Measurements from ENCODE around the gene STAB1. TPM values are rescaled to one million over a fixed set of nuclear protein-coding genes. Genes with fewer than 3 reads are reported as not detected.

The STAB1 gene
- total and polyA plus RNA-seq, 3 donors from 2014 or later: 41.7 to 71.9 (median 58.6) TPM

DNA sequence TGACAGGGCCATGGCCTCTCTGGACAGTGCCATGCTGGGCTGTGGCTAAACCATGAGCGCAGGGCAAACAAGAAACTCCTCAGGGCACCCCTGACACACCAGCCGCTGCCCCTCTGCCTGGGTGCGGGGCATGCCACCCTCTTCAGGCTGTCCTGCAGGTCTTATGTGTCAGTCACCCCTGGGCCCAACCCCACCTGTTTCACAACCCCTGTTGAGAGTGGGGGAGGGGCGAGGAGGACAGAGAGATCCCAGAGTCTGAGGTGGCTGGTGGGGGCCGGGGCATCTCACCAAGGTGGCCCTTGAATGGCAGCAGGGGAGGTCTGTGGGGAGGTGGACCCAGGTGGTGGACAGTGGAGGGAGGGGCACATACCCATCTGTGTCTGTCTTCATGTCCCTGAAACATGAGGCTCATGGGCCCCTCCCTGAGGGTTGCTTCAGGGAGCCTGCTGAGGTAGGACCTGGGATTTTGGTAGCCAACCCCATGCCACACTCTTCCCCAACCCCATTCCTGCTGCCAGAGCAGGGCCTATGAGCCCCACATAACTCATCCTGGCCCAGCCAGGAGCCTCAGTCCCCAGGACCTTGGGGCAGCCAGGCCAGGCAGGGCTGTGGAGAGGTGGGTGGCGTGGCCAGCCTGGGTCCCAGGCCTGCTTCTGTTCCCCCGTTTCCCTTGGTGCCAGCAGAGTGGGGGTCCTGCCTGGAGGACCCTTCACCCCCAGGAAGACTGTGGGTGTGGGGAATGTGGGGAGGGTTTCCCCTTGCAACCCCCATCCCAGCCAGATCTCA, 1.7 kb upstream of the STAB1 start:
- WGBS, 2 donors: 88 to 98% methylated on average over 2 to 7 of the region's 7 CpGs
- intact Hi-C loops (cut with DNase I; ENCODE audit: low total_unique reads): no loop called here
- H3K27me3 ChIP-seq: no peaks in the 10 kb centered on the region
- no peak overlapping the region for H3K27ac ChIP-seq
- H3K9me3 ChIP-seq: no peaks in the 10 kb centered on the region
- DNase-seq: no peak
- H3K4me1 ChIP-seq: peaks cover 61% of the 10 kb centered on the region
- TF ChIP-seq POLR2A (IDR thresholded peaks at IDR 0.05): no peak
- TF ChIP-seq, protein P1, sequence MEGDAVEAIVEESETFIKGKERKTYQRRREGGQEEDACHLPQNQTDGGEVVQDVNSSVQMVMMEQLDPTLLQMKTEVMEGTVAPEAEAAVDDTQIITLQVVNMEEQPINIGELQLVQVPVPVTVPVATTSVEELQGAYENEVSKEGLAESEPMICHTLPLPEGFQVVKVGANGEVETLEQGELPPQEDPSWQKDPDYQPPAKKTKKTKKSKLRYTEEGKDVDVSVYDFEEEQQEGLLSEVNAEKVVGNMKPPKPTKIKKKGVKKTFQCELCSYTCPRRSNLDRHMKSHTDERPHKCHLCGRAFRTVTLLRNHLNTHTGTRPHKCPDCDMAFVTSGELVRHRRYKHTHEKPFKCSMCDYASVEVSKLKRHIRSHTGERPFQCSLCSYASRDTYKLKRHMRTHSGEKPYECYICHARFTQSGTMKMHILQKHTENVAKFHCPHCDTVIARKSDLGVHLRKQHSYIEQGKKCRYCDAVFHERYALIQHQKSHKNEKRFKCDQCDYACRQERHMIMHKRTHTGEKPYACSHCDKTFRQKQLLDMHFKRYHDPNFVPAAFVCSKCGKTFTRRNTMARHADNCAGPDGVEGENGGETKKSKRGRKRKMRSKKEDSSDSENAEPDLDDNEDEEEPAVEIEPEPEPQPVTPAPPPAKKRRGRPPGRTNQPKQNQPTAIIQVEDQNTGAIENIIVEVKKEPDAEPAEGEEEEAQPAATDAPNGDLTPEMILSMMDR (IDR thresholded peaks at IDR 0.05): no peak
- H3K4me3 ChIP-seq: no peak overlapping the region
- H3K36me3 ChIP-seq (ENCODE audit: low read depth, missing control alignments): no peaks in the 10 kb centered on the region

DNA sequence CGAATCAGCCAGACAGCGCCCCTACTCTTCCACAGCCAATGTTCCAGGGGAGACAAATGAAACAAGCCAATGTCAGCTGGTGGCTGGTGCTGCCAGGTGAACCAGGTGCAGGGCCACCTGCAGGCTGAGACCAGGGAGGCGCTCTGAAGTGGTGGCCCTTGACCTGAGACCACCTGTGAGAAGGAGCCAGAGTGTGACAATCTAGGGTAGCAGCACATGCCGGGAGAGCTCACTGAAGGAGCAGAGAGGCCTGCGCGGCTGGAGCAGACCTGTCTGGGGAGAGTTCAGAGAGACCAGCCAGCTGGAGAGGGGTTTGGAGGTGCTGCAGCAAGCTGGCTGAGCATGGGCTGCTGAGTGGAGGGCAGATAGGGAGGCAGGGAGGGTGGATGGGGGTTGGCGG, 693 bp upstream of the STAB1 start:
- Histone ChIP-seq H3K27ac (peak overlapping the region in 1 of 2 donors; percentile 74), H3K9me3 (no peaks in the 10 kb centered on the region), H3K4me1 (peaks cover 51% of the 10 kb centered on the region), H3K4me3 (no peak overlapping the region), H3K27me3 (no peaks in the 10 kb centered on the region), H3K36me3 (ENCODE audit: low read depth, missing control alignments) (no peaks in the 10 kb centered on the region)
- no peak for DNase-seq
- TF ChIP-seq POLR2A (IDR thresholded peaks at IDR 0.05): no peak
- TF ChIP-seq, protein P1 (IDR thresholded peaks at IDR 0.05): no peak
- WGBS, 2 donors: 70 to 71% methylated on average over 7 of the region's 7 CpGs
- intact Hi-C loops (cut with DNase I; ENCODE audit: low total_unique reads): no loop called here

DNA sequence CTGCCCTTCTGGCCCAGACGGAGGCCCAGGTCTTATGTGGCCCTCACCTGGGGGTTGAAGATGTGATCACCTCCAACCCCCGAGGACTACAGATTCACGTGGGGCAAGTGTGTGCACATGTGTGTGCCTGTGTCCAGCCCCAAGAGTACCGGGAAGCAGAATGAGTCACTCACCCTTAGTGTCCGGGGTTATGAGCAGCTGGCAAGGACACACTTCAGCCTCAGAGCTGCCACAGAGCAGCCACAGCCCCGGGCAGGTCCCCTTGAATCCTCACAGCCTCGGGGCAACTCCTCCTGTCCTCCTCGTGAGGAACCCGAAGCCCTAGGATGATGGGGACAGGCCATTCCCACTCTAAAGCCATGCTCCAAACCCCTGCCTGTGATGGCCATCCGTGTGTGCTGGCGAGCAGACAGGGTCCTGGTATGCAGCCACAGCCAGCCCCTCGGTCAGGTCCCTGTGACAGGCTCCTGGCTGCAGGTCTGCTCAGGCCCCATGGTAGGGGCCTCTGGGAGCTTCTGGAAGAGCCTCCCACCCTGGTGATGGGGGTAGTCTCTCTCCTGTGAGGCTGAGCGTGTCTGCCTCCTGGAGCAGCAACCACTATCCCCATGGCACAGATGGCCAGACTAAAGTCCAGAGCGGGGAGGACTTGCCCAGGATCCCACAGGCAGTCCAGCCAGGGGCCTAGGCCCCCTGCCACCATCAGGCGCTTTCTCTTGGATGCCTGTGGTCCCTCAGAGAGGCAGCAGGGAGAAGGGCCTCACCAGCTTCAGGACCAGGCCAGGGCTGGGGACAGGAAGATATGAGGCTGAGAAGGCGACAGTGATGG, 852 bp downstream of the STAB1 start:
- WGBS, 2 donors: 70 to 100% methylated on average over 1 to 16 of the region's 16 CpGs

DNA sequence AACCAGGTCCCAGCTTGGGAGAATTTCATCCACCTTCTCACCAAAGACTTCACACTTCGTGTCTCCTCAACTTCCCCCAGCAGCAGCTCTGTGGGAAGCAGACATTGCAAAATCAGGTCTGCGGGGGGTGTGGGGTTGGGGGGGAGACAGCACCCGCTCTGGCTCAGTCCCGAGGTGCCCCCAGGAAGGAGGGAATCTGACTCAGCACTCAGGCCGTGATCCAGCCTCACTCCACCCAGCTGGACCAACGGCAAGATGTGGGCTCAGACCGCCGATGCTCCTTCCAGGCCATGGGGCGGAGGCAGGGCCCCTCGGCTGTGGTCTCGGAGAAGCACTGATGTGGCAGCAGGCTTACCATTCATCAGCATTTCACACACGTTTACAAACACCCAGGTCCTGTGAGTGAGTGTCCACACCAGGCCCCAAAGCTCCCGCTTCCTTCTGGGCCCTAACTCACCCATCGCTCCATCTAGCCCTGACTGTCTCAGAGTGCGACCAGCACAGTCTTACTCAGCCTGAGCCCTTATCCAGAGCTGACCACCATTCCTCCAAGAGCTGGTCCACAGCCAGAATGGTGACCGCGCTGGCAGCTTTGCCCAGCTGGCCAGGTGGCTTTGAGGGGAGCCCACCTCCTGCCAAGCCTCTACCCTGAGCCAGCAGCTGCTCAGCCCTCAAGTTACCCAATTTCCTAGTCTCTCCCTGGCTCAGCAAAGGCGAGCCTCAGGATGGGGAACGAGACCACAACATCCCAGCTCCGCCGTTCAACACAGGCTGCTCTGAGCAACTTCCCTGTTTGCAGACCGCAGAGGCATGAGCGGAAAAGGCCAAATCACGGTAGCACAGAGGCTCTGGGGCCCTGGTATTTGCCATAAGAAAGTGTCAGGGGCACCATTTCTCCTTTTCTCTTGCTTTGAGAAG, 3.3 kb downstream of the STAB1 start:
- Histone ChIP-seq H3K4me1 (peaks cover 26% of the 10 kb centered on the region), H3K27ac (no peak overlapping the region), H3K27me3 (no peaks in the 10 kb centered on the region), H3K4me3 (no peak overlapping the region), H3K9me3 (no peaks in the 10 kb centered on the region), H3K36me3 (ENCODE audit: low read depth, missing control alignments) (no peaks in the 10 kb centered on the region)
- peak; percentile 41 for DNase-seq
- WGBS, 2 donors: 81 to 90% methylated on average over 11 to 24 of the region's 24 CpGs
- intact Hi-C loops (cut with DNase I; ENCODE audit: low total_unique reads): no loop called here
- no peak for TF ChIP-seq POLR2A (IDR thresholded peaks at IDR 0.05)
- TF ChIP-seq, protein P1 (IDR thresholded peaks at IDR 0.05): no peak

More for the DNA sequence above, 852 bp downstream of the STAB1 start:
- intact Hi-C loops (cut with DNase I; ENCODE audit: low total_unique reads): no loop called here
- Histone ChIP-seq H3K9me3 (no peaks in the 10 kb centered on the region), H3K36me3 (ENCODE audit: low read depth, missing control alignments) (no peaks in the 10 kb centered on the region), H3K27ac (peak overlapping the region; percentile 58 to 74), H3K27me3 (no peaks in the 10 kb centered on the region), H3K4me1 (peaks cover 36% of the 10 kb centered on the region), H3K4me3 (peak overlapping the region in 1 of 2 donors; percentile 10)
- DNase-seq: no peak
- no peak for TF ChIP-seq POLR2A (IDR thresholded peaks at IDR 0.05)
- TF ChIP-seq, protein P1 (IDR thresholded peaks at IDR 0.05): no peak

Measured in testis (tissue), 3 donors.